ENCODE measurements around the gene C2orf68.
A peak's percentile ranks its signal among the peaks of the same experiment; 100 is the strongest.

The C2orf68 gene

GRCh38 chr2:85580206-85580605 is 31.7 kb downstream of the C2orf68 start:
- no peak overlapping the region for H3K4me3 ChIP-seq (ENCODE audit: low read depth, low read length)
- no peak for DNase-seq (ENCODE audit: low read depth)
- TF ChIP-seq CTCF (IDR thresholded peaks at IDR 0.05; ENCODE audit: control insufficient read depth, extremely low read depth, insufficient read depth) = no peak

DNA sequence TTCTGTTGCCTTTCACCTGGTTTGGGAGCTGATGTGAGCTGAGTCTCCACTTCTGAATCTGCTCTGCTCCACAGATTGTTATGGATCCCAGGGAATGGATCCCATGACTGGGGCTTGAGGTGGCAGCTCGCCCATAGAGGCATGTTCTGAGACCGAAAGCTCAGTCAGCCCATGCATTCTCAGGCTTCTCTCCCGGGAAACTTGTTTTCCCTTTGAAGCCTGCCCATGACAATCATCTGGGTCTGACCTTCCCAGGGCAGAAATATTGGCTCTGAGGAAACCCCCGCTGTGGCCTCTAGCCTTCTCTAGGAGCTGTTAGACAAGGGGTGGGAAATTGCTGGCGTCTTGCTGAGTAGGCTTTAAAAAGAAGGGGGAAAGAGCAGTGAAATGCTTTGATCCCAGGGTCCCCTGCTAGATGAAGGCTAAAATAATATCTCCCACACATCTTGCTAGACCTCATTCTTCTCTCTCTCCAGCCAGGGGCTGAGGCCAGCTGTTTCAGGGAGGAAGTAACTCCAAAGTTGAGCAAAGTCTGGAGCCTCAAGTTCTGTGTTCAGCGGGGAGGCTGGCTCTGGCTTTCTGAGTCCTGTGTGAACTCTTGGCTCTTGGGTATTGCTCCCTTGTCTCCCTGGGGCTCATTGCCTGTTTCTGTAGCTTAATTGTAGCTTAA is 32.5 kb downstream of the C2orf68 start:
- no peak for DNase-seq (ENCODE audit: low read depth)
- no peak overlapping the region for H3K4me3 ChIP-seq (ENCODE audit: low read depth, low read length)
- no peak for TF ChIP-seq CTCF (IDR thresholded peaks at IDR 0.05; ENCODE audit: control insufficient read depth, extremely low read depth, insufficient read depth)

- no peak for TF ChIP-seq CTCF (IDR thresholded peaks at IDR 0.05; ENCODE audit: control insufficient read depth, extremely low read depth, insufficient read depth)
- no peak for DNase-seq (ENCODE audit: low read depth)
- H3K4me3 ChIP-seq (ENCODE audit: low read depth, low read length) = peak overlapping the region; percentile 59
These were observed 33.4 kb downstream of the C2orf68 start for GRCh38 chr2:85578243-85579180.

DNA sequence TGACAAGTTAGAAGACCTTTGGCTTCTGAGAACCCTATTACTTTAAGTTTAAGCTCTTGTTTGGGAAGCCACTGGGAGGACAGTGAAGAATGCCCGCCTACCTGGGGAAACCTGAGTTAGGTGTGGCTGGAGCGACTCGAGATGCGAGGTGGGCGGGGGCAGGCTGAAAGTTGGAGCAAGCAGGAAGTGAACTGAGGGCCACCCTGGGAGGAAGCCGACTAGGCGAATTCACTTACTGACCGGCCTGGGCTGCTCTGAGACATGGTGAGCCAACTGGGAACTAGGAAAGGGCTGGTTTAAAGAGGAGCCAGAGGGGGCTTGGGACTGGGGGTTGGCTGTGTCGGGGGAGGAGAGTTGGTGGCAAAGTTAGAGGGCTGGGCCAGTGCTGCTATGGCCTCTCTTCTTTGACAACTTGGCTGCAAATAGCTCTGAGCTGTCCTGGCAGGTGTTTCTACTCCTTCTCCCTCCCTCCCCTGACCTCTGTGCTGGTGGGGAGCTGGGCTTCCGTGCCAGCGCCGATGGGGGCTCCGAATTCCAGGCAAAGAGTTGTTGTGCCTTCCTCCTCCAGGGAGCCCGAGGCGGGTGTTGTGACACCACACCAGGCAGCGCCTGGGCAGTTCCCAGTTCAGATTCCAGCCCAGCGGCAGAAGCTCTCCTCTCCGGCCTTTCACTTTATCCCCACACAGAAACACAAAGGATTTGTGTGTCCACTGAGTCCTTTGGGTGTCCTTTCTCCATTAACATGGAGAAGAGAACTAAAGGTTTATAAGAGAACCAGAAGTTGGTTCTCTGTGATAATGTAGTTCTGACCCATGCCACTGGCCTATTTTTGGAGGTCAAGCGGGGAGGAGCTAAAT is 34.3 kb downstream of the C2orf68 start, which contains the start of gene VAMP8:
VAMP8 (plus strand) TSS at position 201 of the 857 bp plus-strand sequence; CDS start at position 262, 61 bp downstream.
- peak within 1 kb of the TSS; percentile 59 for H3K4me3 ChIP-seq (ENCODE audit: low read depth, low read length)
- no peak for TF ChIP-seq CTCF (IDR thresholded peaks at IDR 0.05; ENCODE audit: control insufficient read depth, extremely low read depth, insufficient read depth)
- peak; percentile 49 for DNase-seq (ENCODE audit: low read depth)

- H3K4me3 ChIP-seq (ENCODE audit: low read depth, low read length) = peak overlapping the region; percentile 59
- no peak for TF ChIP-seq CTCF (IDR thresholded peaks at IDR 0.05; ENCODE audit: control insufficient read depth, extremely low read depth, insufficient read depth)
- DNase-seq (ENCODE audit: low read depth) = no peak
These were observed 34.8 kb downstream of the C2orf68 start for GRCh38 chr2:85577063-85577385.

DNA sequence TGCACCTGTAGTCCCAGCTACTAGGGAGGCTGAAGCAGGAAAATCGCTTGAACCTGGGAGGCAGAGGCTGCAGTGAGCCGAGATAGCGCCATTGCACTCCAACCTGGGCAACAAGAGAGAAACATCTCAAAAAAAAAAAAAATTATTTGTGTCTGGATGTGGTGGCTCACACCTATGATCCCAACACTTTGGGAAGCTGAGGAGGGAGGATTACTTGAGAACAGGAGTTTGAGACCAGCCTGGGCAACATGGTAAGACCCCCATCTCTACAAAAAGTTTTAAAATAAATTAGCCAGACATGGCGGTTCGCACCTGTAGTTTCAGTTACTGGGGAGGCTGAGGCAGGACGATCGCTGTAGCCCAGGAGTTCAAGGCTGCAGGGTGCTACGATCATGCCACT is 36.1 kb downstream of the C2orf68 start:
- no peak for TF ChIP-seq CTCF (IDR thresholded peaks at IDR 0.05; ENCODE audit: control insufficient read depth, extremely low read depth, insufficient read depth)
- no peak for DNase-seq (ENCODE audit: low read depth)

More for the DNA sequence above, 36.1 kb downstream of the C2orf68 start:
- no peak overlapping the region for H3K4me3 ChIP-seq (ENCODE audit: low read depth, low read length)
